ENCODE results near the gene ARHGAP1. TPM values are rescaled to one million over a fixed set of nuclear protein-coding genes. Genes with fewer than 3 reads are reported as not detected.

Gene ARHGAP1
- total and polyA plus RNA-seq, 2 of the 13 experiments (the other 11 are each of a cell fraction or from before 2014, with no cell fraction given): 18.6 to 30.3 TPM

DNA sequence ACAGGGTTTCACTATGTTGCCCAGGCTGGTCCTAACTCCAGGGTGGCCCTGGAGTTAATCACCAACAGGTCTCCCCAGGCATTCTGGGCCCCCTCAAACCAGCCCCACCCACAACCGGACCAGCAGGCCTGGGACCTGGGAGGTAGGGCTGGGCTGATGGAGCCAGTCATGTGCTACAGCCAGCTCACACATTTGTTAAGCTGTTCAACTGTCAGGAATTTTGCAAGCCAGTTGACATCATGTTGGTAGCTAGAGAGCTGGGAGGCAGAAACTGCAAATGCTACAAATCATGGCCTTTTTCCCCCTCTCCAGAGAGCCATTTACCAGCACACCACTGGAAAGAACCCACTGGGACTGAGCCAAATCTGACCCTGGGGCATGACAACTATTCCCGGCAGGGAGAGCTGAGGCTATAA is 6.8 kb downstream of the ARHGAP1 start (continued):
- TF ChIP-seq CCAR2 (optimal IDR thresholded peaks at IDR 0.05; ENCODE audit: low read depth, low read length): no peak
- no peak for TF ChIP-seq SUZ12 (IDR thresholded peaks at IDR 0.05; ENCODE audit: low read depth, low read length)
- no peak for TF ChIP-seq PHF20 (CRISPR knock-in tag; IDR thresholded peaks at IDR 0.05)
- TF ChIP-seq, protein P1, sequence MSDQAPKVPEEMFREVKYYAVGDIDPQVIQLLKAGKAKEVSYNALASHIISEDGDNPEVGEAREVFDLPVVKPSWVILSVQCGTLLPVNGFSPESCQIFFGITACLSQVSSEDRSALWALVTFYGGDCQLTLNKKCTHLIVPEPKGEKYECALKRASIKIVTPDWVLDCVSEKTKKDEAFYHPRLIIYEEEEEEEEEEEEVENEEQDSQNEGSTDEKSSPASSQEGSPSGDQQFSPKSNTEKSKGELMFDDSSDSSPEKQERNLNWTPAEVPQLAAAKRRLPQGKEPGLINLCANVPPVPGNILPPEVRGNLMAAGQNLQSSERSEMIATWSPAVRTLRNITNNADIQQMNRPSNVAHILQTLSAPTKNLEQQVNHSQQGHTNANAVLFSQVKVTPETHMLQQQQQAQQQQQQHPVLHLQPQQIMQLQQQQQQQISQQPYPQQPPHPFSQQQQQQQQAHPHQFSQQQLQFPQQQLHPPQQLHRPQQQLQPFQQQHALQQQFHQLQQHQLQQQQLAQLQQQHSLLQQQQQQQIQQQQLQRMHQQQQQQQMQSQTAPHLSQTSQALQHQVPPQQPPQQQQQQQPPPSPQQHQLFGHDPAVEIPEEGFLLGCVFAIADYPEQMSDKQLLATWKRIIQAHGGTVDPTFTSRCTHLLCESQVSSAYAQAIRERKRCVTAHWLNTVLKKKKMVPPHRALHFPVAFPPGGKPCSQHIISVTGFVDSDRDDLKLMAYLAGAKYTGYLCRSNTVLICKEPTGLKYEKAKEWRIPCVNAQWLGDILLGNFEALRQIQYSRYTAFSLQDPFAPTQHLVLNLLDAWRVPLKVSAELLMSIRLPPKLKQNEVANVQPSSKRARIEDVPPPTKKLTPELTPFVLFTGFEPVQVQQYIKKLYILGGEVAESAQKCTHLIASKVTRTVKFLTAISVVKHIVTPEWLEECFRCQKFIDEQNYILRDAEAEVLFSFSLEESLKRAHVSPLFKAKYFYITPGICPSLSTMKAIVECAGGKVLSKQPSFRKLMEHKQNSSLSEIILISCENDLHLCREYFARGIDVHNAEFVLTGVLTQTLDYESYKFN (CRISPR knock-in tag; conservative IDR thresholded peaks at IDR 0.05): no peak
- no peak for TF ChIP-seq ZMYM2 (CRISPR knock-in tag; IDR thresholded peaks at IDR 0.05)

DNA sequence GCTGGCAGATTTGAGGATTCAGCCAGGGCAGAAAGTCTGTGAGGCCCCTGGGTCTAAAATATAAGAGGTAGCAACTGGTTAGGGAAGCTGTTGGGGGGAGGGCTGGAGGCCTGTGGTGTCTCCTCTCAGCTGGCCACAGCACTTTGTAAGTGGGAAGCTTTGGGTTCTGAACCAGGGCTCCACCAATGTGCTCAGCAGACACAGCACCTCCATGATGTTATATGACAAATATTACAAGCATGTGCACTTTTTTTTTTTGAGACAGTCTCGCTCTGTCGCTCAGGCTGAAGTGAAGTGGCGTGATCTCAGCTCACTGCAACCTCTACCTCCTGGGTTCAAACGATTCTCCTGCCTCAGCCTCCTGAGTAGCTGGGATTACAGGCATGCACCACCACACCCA is 8.0 kb downstream of the ARHGAP1 start:
- TF ChIP-seq ZNF562 (CRISPR knock-in tag; IDR thresholded peaks at IDR 0.05; ENCODE audit: borderline replicate concordance) (no peak), ZNF563 (CRISPR knock-in tag; IDR thresholded peaks at IDR 0.05) (no peak), ELK4 (CRISPR knock-in tag; IDR thresholded peaks at IDR 0.05; ENCODE audit: borderline replicate concordance) (no peak), NR2F1 (CRISPR knock-in tag; IDR thresholded peaks at IDR 0.05) (no peak), RBM22 (optimal IDR thresholded peaks at IDR 0.05; ENCODE audit: low read length) (no peak), NPAS2 (CRISPR knock-in tag; IDR thresholded peaks at IDR 0.05; ENCODE audit: borderline replicate concordance) (no peak)
- H3K4me3 ChIP-seq (replicated peaks in 1 of 3; ENCODE audit: insufficient read depth in 1 of 3, low read depth in 2 of 3, low read length in 3 of 3): no peak overlapping the region
- no peaks in the 10 kb centered on the region for H3K27me3 ChIP-seq (ENCODE audit: control insufficient read depth in 1 of 2, insufficient read depth in 2 of 2, low read length in 2 of 2)
- intact Hi-C loops (cut with micrococcal nuclease; ENCODE audit: unreplicated experiment) (no loop called here), in situ Hi-C loops (cut with HindIII; ENCODE audit: extremely low pct_ligation_motif_present, low pct_unique_long_range_greater_than_20kb) (loop anchor here (5.0 kb wide), 1 partner anchor 35 kb away; no protein-coding TSS in a partner anchor)
- H2AFZ ChIP-seq (ENCODE audit: low read length): no peak overlapping the region
- peaks cover 62% of the 10 kb centered on the region for H3K4me1 ChIP-seq (ENCODE audit: insufficient read depth, low read length)
- ChIA-PET CTCF (ENCODE audit: low intra/inter-chr PET ratio, low total read pairs) (no interaction called here), POLR2A (interaction anchor here (1.4 to 2.8 kb wide), 3 partner anchors 8 to 27 kb away, joined by 4 to 17 read pairs (median 4); partner anchors contain the start of genes ARHGAP1, F2 and ZNF408)
- FAIRE-seq (no peak), ATAC-seq (no peak), DNase-seq (ENCODE audit: low spot score) (no peak)
- peak overlapping the region; percentile 21 for H3K27ac ChIP-seq (ENCODE audit: extremely low read length, insufficient read depth, low read length)
- H4K20me1 ChIP-seq (ENCODE audit: insufficient read depth, low read length): no peaks in the 10 kb centered on the region
- no peak overlapping the region for H3K4me2 ChIP-seq (ENCODE audit: low read depth, low read length)
- no peaks in the 10 kb centered on the region for H3K9me3 ChIP-seq (ENCODE audit: low read length)
- 96% methylated on average over 4 of the region's 4 CpGs for WGBS (ENCODE audit: low lambda C conversion rate)
- H3K9ac ChIP-seq (ENCODE audit: insufficient read depth, low read depth, low read length): no peak overlapping the region
- BruUV-seq (replicated peaks): no TSS peak
- peaks cover under 1% of the 10 kb centered on the region for H3K79me2 ChIP-seq (ENCODE audit: insufficient read depth, low read length)
- peaks cover 12 to 29% of the 10 kb centered on the region in 2 experiments for H3K36me3 ChIP-seq (replicated peaks in 1 of 2; ENCODE audit: control insufficient read depth in 1 of 2, insufficient read depth in 2 of 2, low read length in 2 of 2)

All from HepG2 (cell line).